Activated B cell treated with CpG ODN at 0.5 μM for 24 hours (primary cell): ENCODE results near the gene EHBP1L1. TPM values are rescaled to one million over a fixed set of nuclear protein-coding genes. Genes with fewer than 3 reads are reported as not detected.
A peak's percentile ranks its signal among the peaks of the same experiment; 100 is the strongest.

Source experiments
- ATAC-seq: fragments of 200-7000 bp; cut with Tn5 transposase; one replicate; pipeline ENCODE4 v1.10.0; 2021; ENCODE audit warnings: low read depth, mild to moderate bottlenecking, moderate library complexity
- CTCF ChIA-PET: fragments of 350-600 bp; sonication (Branson Sonifier 250); formaldehyde crosslinking; loops from one replicate; lab custom pipeline; 2021; ENCODE audit warnings: antibody characterized with exemption; lab: Charles Lee
- POLR2A ChIA-PET: fragments of 350-600 bp; sonication (Branson Sonifier 250); formaldehyde crosslinking; loops from one replicate; lab custom pipeline; 2021; ENCODE audit warnings: antibody characterized with exemption; lab: Charles Lee
- DNase-seq: peaks from one replicate; pipeline ENCODE4 v3.0.0; 2022
- H3K27ac Mint-ChIP-seq: one replicate; pipeline ENCODE4 v1.8.0; 2020; ENCODE audit warnings: mixed read lengths
- H3K27me3 Mint-ChIP-seq: one replicate; pipeline ENCODE4 v1.8.0; 2021; ENCODE audit warnings: mixed read lengths
- H3K36me3 Mint-ChIP-seq: one replicate; pipeline ENCODE4 v1.8.0; 2021; ENCODE audit warnings: low read depth, mixed read lengths
- H3K4me1 Mint-ChIP-seq: one replicate; pipeline ENCODE4 v1.8.0; 2021; ENCODE audit warnings: mixed read lengths
- H3K4me3 Mint-ChIP-seq: one replicate; pipeline ENCODE4 v1.8.0; 2020; ENCODE audit warnings: mild to moderate bottlenecking, mixed read lengths
- H3K9me3 Mint-ChIP-seq: one replicate; pipeline ENCODE4 v1.8.0; 2020; ENCODE audit warnings: mixed read lengths
- CTCF ChIP-seq: fragments of 200-600 bp; IDR thresholded peaks from one replicate; pipeline ENCODE4 v1.8.0; 2022; ENCODE audit warnings: antibody characterized with exemption, mild to moderate bottlenecking
- intact Hi-C: fragments of 100-400 bp; cut with micrococcal nuclease; formaldehyde crosslinking; loops from one replicate; pipeline ENCODE4 v1.15.1; 2024
- total RNA-seq: library from RNA; stranded (reverse); gene quantifications from 2 replicates; pipeline ENCODE4 v1.2.3, GENCODE V29; 2022

EHBP1L1 gene
- total RNA-seq, 1 donor from 2014 or later, result 163 TPM

- no peak for TF ChIP-seq CTCF
- Mint-ChIP-seq H3K9me3 (no peaks in the 10 kb centered on the region), H3K27ac (peak overlapping the region; percentile 21), H3K27me3 (peaks cover under 1% of the 10 kb centered on the region), H3K36me3 (no peaks in the 10 kb centered on the region), H3K4me1 (peaks cover 46% of the 10 kb centered on the region), H3K4me3 (peak overlapping the region; percentile 5)
- intact Hi-C loops, result no loop called here
- CTCF ChIA-PET, result no interaction called here
- DNase-seq (no peak), ATAC-seq (no peak)
- POLR2A ChIA-PET, result interaction anchor here (1.2 kb wide), 1 partner anchor 8 kb away, joined by 17 read pairs; no protein-coding TSS in a partner anchor
These were observed 20.9 kb upstream of the EHBP1L1 start for GRCh38 chr11:65554842-65555430.

- Mint-ChIP-seq H3K27ac (no peak overlapping the region), H3K9me3 (no peaks in the 10 kb centered on the region), H3K4me1 (peaks cover 48% of the 10 kb centered on the region), H3K4me3 (no peak overlapping the region), H3K27me3 (peaks cover 4% of the 10 kb centered on the region), H3K36me3 (no peaks in the 10 kb centered on the region)
- intact Hi-C loops, result no loop called here
- DNase-seq (no peak), ATAC-seq (no peak)
- POLR2A ChIA-PET, result interaction anchor here (1.2 to 1.9 kb wide), 2 partner anchors 9 to 15 kb away, joined by 6 to 17 read pairs; no protein-coding TSS in a partner anchor
- CTCF ChIA-PET, result no interaction called here
- TF ChIP-seq CTCF, result no peak
These were observed 20.1 kb upstream of the EHBP1L1 start for GRCh38 chr11:65555693-65556231.

DNA sequence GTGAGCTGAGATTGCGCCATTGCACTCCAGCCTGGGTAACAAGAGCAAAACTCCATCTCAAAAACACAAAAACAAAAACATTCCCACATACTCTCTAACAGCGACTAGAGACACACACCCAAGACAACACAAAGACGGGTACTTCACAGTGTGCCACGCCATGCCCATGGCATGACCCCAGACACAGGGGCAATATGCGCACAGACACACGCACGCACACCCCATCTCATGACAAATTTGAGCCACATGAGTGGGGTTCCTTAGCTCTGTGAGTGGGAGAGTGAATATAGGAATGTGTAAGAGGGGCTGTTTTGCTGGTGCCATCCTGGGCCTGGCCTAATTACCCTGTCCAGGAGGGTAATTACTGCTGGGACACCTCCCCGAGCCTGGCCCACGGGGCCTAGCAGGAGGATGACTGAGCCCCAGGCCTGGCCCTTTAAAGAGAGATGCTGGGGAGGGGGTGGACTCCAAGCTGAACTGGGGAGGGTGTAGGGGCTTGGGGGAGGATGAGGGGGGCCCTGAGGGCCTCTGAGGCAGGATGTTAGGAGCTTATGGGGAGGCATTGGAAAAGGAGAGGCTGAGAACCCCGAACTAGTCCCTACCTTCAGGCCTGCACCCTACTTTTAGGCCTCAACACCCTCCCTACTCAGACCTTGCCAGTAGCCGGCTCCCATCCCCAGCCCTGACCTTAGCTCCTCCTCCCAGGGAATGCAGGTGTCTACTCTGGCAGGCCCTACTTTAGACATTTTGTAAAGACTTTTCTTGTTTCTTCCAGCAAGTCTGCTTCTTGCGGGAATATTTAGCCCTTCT lies 19.2 kb upstream of the EHBP1L1 start:
- no peaks in the 10 kb centered on the region for H3K9me3 Mint-ChIP-seq
- TF ChIP-seq CTCF, result no peak
- H3K4me1 Mint-ChIP-seq, result peaks cover 41% of the 10 kb centered on the region
- H3K27me3 Mint-ChIP-seq, result peaks cover 4% of the 10 kb centered on the region
- ATAC-seq (no peak), DNase-seq (no peak)
- intact Hi-C loops, result no loop called here
- CTCF ChIA-PET, result interaction anchor here (0.8 to 1.4 kb wide), 2 partner anchors 15 to 19 kb away, joined by 3 read pairs; no protein-coding TSS in a partner anchor
- POLR2A ChIA-PET, result interaction anchor here (0.6 to 1.9 kb wide), 7 partner anchors 8 to 1316 kb away, joined by 3 to 7 read pairs (median 4); partner anchors contain the start of gene ZNRD2
- no peaks in the 10 kb centered on the region for H3K36me3 Mint-ChIP-seq
- H3K4me3 Mint-ChIP-seq, result peak overlapping the region; percentile 79
- H3K27ac Mint-ChIP-seq, result peak overlapping the region; percentile 72

DNA sequence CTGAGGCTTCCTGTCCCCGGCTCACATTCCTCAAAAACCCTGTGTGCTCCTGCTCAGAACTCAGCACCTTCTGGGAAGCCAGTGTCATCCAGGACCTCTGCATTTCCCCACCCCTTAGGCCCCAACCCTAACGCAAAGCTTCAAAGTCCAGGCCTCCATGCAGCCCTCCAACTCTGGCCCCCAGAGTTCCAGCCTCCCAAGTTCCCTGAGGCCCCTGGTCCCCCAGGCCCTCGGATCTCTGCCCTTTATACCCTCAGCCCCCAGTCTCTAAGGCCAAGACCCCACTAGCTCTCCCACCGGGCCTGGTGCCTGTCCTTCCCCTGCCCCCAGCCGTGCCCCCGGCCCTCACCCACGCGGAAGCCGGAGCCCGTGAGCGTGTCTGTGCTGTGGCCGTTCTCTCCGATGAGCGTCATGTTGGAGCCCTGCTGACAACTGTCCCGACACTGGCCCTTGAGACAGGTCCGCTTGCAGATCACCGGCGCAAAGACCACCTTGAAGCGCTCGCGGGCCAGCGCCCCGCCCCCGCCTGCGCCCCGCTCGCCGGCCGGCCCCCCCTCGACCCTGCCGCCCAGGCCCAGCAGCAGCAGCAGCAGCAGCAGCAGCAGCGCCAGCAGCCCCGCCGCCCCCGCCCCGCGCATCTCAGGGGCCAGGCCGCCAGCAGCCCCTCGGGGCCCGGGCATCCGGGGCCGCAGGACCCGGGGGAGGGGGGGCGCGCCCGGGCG lies 18.4 kb upstream of the EHBP1L1 start:
- peak overlapping the region; percentile 72 for H3K27ac Mint-ChIP-seq
- no peaks in the 10 kb centered on the region for H3K36me3 Mint-ChIP-seq
- no peaks in the 10 kb centered on the region for H3K9me3 Mint-ChIP-seq
- intact Hi-C loops, result loop anchor here (1.0 to 2.0 kb wide), 3 partner anchors 11 to 17 kb away; partner anchors contain the start of gene ZNRD2
- DNase-seq (no peak), ATAC-seq (peak; percentile 36)
- H3K4me1 Mint-ChIP-seq, result peaks cover 33% of the 10 kb centered on the region
- peak overlapping the region; percentile 79 for H3K4me3 Mint-ChIP-seq
- POLR2A ChIA-PET, result interaction anchor here (0.8 to 1.9 kb wide), 5 partner anchors 9 to 21 kb away, joined by 3 to 7 read pairs (median 3); partner anchors contain the start of gene ZNRD2
- CTCF ChIA-PET, result interaction anchor here (1.4 kb wide), 1 partner anchor 16 kb away, joined by 3 read pairs; no protein-coding TSS in a partner anchor
- peaks cover 4% of the 10 kb centered on the region for H3K27me3 Mint-ChIP-seq
- no peak for TF ChIP-seq CTCF
